Measurements from ENCODE around the gene NRROS.
"Not testable (repeated sequence)": the region's sequence is repeated elsewhere in the genome, so short reads cannot be mapped to it uniquely, and the experiment has no call there.

NRROS gene
- total RNA-seq = 9.6 to 10.9 reads per million in 2 donors

DNA sequence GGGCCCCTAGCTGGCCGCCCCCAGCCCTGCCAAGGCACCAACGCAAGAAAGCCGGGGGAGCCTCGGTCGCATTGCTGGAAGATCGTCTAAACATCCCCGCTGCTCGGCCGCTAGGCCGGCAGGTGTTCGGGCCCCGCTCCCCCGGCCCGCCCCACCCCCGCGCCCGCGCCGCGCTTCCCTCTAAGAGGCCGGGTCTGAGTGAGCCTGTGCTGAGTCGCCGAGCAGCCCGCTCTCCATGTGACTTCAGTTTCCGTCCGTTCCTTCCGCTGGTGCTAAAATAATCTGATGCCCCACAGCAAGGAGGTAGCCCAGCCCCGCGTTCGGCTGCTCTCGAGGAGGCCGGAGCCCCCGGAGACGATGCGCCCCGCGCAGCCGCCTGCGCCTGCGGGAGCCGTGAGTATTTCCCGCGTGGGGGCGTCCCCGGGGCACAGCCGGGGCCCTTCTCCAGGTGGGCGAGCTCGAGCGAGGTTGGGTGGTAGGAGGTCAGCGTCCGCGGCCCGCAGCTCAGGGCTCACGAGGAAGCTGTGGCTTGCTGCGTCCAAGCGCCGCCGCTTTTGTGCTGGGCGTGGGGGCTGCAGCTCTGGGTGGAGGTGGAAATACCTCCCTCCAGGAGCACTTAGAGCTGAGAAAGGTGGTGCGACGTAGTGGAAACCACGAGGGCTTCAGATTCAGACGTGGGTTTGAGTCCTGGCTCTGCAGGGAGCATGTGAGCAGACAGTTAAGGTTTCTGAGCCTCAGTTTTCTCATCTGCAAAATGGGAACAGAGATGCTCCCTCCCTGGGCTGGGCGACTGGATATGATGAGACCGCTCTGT is at the start of gene NRROS:
Gene NRROS, plus strand, starts transcription at position 212 of the 814 bp plus-strand sequence. CDS start 14,846 bp downstream, outside the sequence.
- peak in 4 of 5 experiments; percentile 44 to 90 (median 53) for DNase-seq

DNA sequence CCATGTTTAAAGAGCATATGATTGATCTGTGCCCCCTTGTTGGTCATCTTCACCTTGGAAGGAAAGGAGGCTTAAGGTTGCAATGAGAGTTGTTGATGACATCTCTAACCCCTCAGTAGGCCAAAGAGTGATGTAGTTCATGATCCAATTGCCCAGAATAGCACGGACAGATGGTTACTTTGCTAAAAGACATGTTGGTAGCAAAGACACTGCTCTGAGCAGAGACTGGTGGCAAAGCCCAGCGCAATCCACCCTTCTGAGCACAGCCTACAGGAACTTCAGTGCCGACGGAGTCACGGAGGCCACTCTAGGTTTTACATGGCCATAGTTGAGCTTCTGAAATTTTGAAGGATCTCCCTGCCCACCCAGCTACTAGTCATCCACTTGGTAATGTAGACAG is 49.2 kb upstream of the NRROS start:
- DNase-seq = no peak

GRCh38 chr3:196596355-196596754 is 43.1 kb upstream of the NRROS start:
- no peak for DNase-seq

- peak in 4 of 5 experiments; percentile 2 to 80 (median 16) for DNase-seq
Measured at GRCh38 chr3:196597971-196598733, 41.3 kb upstream of the NRROS start.

GRCh38 chr3:196599734-196600128 is 39.8 kb upstream of the NRROS start:
- peak in 1 of 5 experiments; percentile 69 for DNase-seq

DNA sequence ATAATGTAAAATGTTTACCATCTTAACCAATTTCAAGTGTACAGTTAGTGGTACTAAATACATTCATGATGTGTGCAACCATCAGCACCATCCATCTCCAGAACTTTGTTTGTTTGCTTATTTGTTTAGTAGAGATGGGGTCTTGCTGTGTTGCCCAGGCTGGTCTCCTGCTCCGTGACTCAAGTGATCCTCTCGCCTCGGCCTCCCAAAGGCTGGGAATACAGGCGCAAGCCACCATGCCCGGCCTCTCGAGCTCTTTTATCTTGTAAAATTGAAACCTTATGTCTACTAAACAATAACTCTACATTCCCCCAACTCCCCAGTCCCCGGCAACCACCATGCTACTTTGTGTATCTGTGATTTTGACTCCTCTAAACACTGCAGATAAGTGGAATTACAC is 39.1 kb upstream of the NRROS start:
- DNase-seq = no peak

- no peak for DNase-seq
Measured at GRCh38 chr3:196602673-196603072, 36.8 kb upstream of the NRROS start.

GRCh38 chr3:196603683-196604082 is 35.8 kb upstream of the NRROS start:
- no peak for DNase-seq

- DNase-seq = peak in 4 of 5 experiments; percentile 4 to 89 (median 24)
Measured at GRCh38 chr3:196604548-196604947, 34.9 kb upstream of the NRROS start.

DNA sequence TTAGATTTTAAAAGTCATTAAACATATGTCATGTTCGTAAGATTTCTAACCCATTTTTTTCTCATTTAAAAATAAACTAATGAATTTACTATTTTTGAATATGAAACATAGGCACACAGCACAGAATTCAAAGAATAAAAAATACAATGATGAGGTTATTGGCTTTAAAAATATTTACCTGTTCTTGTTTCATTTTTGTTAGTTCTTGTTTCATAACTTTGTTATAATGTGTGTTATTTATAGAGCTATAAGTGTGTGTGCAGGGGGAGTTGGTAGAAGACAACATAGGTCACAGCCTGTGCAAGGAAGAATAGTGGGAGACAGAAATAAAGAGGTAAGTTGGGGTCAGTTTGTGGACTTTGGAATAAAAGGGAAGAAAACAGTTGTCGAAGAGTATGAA is 30.8 kb upstream of the NRROS start:
- DNase-seq = no peak

DNA sequence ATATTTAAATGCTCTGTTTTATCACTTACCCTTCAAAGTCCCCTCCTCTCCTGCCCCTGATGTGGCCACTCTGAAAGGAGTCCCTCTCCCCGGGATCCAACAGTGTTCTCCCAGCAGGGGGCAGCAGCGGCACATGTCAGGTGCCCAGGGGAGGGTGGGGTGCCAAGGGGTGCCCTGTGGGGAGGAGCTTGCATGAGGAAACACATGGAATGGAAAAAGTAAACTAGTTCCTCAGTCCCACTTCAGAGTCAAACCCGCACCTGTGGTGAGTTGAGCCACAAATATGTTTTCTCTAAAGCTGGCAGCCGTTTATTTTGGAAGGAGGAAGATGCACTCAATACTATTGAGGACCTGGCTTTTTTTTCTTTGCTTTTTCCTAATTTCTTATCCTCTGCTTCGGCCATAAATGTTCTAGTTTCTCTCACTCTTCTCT is 30.1 kb upstream of the NRROS start:
- DNase-seq = peak; percentile 79 to 94 (median 90)

DNA sequence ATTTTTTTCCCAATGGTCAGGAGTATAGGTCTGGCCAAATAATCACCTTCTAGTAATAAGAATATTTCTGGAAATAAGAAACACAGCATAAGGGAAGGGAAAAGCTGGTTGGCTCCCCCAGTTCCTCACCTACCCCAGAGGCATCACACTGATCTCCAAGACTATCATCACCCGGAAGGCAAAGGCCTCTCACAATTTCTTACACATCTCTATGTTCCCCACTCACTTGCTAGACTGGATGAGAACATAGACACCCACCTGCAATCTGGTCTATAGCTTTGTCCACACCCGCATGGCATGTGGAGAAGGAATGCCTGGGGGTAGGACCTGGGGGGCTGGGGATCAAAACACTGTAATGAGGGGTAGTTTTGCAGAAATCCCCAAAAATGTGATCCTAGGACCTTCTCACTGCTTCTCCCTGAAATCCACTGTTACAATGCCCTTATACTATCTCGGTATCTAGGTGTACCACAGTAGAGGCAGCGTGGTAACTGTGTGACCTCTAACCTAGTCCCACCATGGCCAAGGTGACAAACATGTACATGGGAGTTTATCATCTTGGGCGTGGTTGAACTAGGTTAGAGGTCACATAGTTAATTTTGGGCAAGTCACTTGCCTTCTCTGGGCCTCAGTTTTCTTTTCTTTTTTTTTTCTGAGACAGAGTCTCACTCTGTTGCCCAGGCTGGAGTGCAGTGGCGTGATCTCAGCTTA is 29.5 kb upstream of the NRROS start:
- DNase-seq = peak in 2 of 5 experiments; percentile 27 to 95

DNA sequence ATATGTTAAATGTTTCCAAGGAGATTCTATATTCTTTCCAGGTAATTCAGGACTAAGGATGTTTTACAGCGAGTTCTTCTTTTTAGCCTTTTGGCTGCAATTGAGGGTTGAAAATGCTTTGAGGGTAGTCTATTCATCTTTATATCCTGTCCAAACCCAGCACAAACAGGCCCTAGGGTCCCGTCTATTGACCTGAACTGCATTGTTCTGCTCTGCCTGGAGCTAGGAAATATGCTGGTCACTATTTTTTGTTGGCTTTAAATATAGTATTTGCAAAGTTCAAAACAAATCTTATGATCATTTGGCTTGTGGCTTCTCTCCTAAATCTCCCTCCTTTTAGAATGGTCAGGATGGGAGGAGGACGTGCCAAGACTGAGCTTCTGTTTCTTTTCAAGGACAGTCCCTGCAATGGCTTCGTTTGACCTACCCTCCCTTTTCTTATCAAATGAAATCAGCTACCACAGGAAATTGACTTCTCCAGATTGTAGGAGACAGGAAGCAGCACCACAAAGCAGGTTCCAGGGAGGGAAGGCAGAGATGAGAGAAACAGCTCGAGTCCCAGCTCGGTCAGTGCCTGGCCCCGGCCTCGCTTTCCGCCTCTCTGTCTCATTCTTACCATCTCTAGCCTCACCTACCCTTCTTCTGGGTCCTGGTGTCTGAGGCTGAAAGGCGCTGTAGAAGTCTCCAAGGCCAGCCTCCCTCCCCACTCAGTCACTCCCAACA is 27.6 kb upstream of the NRROS start:
- peak in 1 of 5 experiments; percentile 67 for DNase-seq

- DNase-seq = not testable (repeated sequence)
Measured at GRCh38 chr3:196615234-196615633, 24.3 kb upstream of the NRROS start.

GRCh38 chr3:196617256-196617655 is 22.2 kb upstream of the NRROS start:
- no peak for DNase-seq

GRCh38 chr3:196619223-196619622 is 20.3 kb upstream of the NRROS start:
- DNase-seq = no peak

- not testable (repeated sequence) for DNase-seq
Measured at GRCh38 chr3:196619627-196620026, 19.9 kb upstream of the NRROS start.

- DNase-seq = peak in 1 of 5 experiments; percentile 86
Measured at GRCh38 chr3:196620161-196620604, 19.3 kb upstream of the NRROS start.

GRCh38 chr3:196620684-196621083 is 18.8 kb upstream of the NRROS start:
- DNase-seq = no peak

GRCh38 chr3:196621611-196622010 is 17.9 kb upstream of the NRROS start:
- DNase-seq = no peak

DNA sequence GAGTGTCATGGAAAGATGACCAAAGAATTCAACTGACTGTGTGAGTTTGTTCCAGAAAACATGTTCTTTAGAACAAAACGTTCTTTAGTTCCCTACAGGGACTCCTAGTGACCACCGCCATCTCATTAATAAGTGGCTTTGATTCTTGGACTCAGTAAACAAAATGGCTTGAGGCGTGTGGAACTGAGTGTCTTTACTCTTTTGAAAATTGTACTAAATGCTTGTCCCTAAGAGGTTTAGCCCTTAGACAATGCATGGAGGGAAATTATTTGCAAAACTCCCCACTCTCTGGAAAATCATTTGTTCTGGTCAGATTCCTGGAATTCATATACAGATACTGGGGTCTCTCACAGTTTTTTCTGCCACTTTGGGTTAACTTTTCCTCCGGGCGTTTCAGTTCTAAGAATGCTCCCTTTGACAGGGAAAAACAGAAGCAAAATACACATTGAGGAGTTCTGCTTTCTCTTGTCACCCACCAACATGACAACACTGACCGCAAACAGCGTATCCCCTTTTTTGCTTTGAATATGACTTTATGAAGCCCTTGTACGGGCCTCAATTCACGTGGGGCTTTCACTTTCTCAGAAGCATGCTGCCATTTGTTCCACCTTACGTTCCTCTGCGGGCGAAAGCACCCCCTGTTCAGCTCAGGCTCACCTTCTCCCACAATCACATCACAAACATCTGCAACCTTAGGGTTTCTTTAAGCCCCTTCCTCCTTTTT is 15.3 kb upstream of the NRROS start:
- DNase-seq = peak in 1 of 5 experiments; percentile 67

Measured in T-helper 2 cell (primary cell).